OCI-LY3 (cell line): ENCODE results near the gene LTV1.
"Not testable (repeated sequence)": the region's sequence is repeated elsewhere in the genome, so short reads cannot be mapped to it uniquely, and the experiment has no call there.

Experiments
- H2AFZ ChIP-seq: fragments of 200-600, 300-600 bp; shearing (Covaris generic); 2 replicates; pipeline ENCODE4 v1.6.0; 2014; ENCODE audit warnings: antibody characterized with exemption, low read depth, low read length
- H3K27ac ChIP-seq: fragments of 200-600, 300-600 bp; sonication (generic); 2 replicates; pipeline ENCODE4 v1.5.1; 2014; ENCODE audit warnings: mild to moderate bottlenecking, low read length, moderate library complexity, mixed read lengths
- H3K27me3 ChIP-seq: fragments of 200-600, 300-600 bp; sonication (generic); 2 replicates; pipeline ENCODE4 v1.6.1; 2014; ENCODE audit warnings: low read depth, low read length, mixed read lengths
- H3K36me3 ChIP-seq: fragments of 200-600, 300-600 bp; sonication (generic); replicated peaks from 2 replicates; pipeline ENCODE3; 2014; ENCODE audit warnings: low read depth, low read length, mixed read lengths
- H3K4me1 ChIP-seq: fragments of 300-600, 200-600 bp; sonication (generic); 2 replicates; pipeline ENCODE4 v1.6.1; 2014; ENCODE audit warnings: low read length, mixed read lengths
- H3K4me2 ChIP-seq: fragments of 200-600, 300-600 bp; sonication (generic); 2 replicates; pipeline ENCODE4 v1.6.1; 2014; ENCODE audit warnings: low read length, mixed read lengths
- H3K4me3 ChIP-seq: fragments of 300-600, 200-600 bp; sonication (generic); 2 replicates; pipeline ENCODE4 v1.5.1; 2014; ENCODE audit warnings: antibody characterized with exemption, mild to moderate bottlenecking, low read length, moderate library complexity
- H3K79me2 ChIP-seq: fragments of 300-600, 200-600 bp; shearing (Covaris generic); 2 replicates; pipeline ENCODE4 v1.6.1; 2014; ENCODE audit warnings: mild to moderate bottlenecking, low read length, mixed read lengths
- H3K9ac ChIP-seq: fragments of 300-600, 200-600 bp; shearing (Covaris generic); 2 replicates; pipeline ENCODE4 v1.6.0; 2014; ENCODE audit warnings: mild to moderate bottlenecking, low read length, moderate library complexity
- H3K9me3 ChIP-seq: fragments of 200-600, 300-600 bp; shearing (Covaris generic); 2 replicates; pipeline ENCODE4 v1.6.1; 2014; ENCODE audit warnings: low read length, mixed read lengths; ENCODE audit not compliant: insufficient read depth
- H4K20me1 ChIP-seq: fragments of 200-600, 300-600 bp; sonication (generic); 2 replicates; pipeline ENCODE4 v1.6.1; 2016; ENCODE audit warnings: low read length, mixed read lengths; ENCODE audit not compliant: insufficient read depth
- EZH2phosphoT487 ChIP-seq: fragments of 200-600 bp; shearing (Covaris generic); IDR thresholded peaks from 2 replicates; pipeline ENCODE4 v1.6.1; 2018; ENCODE audit warnings: antibody characterized with exemption, mixed run types, low read depth
- TF ChIP-seq, protein P1 (sequence below): fragments of 200-600, 300-600 bp; sonication (generic); IDR thresholded peaks from 2 replicates; pipeline ENCODE4 v1.5.1; 2014; ENCODE audit warnings: antibody characterized with exemption, low read length, low read depth

The LTV1 gene

DNA sequence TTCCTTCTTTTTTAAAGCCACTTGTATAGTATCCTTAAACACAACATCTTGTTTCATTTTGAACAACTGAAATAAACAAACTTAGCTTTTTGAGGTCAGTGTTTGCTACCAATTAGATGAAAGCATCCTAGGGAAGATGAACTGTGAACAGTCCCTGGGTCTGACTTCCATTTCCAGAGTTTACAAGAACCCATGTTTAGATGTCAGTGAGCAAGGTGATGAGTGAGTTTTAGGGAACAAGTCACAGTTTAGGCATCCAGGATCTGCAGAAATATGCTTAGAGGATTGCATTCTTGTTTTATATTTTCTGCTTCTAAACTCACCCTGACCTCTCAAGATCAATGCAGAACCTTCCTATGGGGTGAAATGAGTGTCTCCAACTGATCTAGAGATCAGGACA lies 24.1 kb downstream of the LTV1 start:
- TF ChIP-seq, protein P1, sequence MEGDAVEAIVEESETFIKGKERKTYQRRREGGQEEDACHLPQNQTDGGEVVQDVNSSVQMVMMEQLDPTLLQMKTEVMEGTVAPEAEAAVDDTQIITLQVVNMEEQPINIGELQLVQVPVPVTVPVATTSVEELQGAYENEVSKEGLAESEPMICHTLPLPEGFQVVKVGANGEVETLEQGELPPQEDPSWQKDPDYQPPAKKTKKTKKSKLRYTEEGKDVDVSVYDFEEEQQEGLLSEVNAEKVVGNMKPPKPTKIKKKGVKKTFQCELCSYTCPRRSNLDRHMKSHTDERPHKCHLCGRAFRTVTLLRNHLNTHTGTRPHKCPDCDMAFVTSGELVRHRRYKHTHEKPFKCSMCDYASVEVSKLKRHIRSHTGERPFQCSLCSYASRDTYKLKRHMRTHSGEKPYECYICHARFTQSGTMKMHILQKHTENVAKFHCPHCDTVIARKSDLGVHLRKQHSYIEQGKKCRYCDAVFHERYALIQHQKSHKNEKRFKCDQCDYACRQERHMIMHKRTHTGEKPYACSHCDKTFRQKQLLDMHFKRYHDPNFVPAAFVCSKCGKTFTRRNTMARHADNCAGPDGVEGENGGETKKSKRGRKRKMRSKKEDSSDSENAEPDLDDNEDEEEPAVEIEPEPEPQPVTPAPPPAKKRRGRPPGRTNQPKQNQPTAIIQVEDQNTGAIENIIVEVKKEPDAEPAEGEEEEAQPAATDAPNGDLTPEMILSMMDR, result no peak
- no peak for TF ChIP-seq EZH2phosphoT487

DNA sequence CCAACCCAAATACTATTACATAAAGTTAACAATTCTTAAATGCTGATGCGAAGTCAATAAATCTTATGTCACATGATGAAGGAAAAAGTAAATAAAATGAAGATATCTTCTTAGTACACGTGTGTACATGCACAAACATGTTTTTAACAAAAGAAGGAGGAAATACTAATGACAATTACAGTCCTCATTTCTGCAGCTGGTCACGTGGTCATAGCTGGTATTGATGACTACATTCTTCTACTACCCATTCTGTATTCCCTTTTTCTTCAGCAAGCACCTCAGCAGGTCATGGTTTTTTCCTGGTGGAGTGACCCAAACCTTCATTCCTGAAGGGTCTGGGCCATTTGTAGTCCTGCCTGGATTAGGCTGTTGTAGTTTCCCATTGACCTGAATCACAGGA lies 25.7 kb downstream of the LTV1 start:
- H3K27me3 ChIP-seq, H4K20me1 ChIP-seq, H3K9ac ChIP-seq, H3K79me2 ChIP-seq, H2AFZ ChIP-seq, H3K4me3 ChIP-seq, H3K4me2 ChIP-seq, H3K27ac ChIP-seq, H3K9me3 ChIP-seq, H3K4me1 ChIP-seq: not testable (repeated sequence)
- peaks cover 26% of the 10 kb centered on the region for H3K36me3 ChIP-seq

More for the DNA sequence above, 24.1 kb downstream of the LTV1 start:
- Histone ChIP-seq H2AFZ (no peak overlapping the region), H3K79me2 (no peaks in the 10 kb centered on the region), H3K4me3 (no peak overlapping the region), H4K20me1 (no peaks in the 10 kb centered on the region), H3K27me3 (no peaks in the 10 kb centered on the region), H3K9ac (no peak overlapping the region), H3K36me3 (peaks cover 27% of the 10 kb centered on the region), H3K9me3 (no peaks in the 10 kb centered on the region), H3K4me1 (peaks cover 14% of the 10 kb centered on the region), H3K27ac (no peak overlapping the region), H3K4me2 (no peak overlapping the region)

DNA sequence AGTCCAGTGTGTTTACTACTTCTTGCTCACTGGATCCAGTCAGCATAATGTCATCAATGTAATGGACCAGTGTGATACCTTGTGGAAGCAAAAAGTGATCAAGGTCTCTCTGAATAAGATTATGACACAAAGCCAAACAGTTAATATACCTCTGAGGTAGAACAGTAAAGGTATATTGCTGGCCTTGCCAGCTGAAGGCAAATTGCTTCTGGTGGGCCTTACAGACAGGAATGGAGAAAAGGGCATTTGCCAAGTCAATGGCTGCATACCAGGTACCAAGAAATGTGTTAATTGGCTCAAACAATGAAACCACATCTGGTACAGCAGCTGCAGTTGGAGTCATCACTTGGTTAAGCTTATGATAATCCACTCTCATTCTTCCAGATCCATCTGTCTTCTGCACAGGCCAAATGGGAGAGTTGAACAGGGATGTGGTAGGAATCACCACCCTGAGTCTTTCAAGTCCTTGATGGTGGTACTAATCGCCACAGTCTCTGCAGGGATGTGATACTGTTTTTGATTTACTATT lies 28.1 kb downstream of the LTV1 start:
- H2AFZ ChIP-seq, H3K79me2 ChIP-seq, H3K36me3 ChIP-seq, H3K27ac ChIP-seq, H3K9ac ChIP-seq, H4K20me1 ChIP-seq, H3K4me2 ChIP-seq, H3K9me3 ChIP-seq, H3K27me3 ChIP-seq, H3K4me3 ChIP-seq: not testable (repeated sequence)
- peaks cover 13% of the 10 kb centered on the region for H3K4me1 ChIP-seq

DNA sequence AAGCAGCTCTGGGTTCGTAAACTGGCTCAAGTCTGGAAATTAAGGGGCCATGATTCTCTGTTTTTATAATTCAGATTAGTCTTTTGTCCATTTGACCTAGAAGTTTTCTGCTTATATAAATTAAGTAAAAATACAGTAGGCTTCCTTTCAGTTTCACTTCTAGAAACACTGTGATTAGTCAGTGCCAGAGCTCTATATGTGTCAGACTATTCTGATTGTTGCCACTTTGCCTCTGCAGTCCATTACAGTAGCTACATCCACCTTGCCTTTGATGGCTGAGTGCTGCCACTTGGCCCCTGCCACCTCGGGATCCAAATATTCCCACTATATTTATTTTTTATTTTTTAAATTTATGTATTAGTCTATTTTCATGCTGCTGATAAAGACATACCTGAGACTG lies 29.1 kb downstream of the LTV1 start:
- TF ChIP-seq, protein P1, result no peak
- TF ChIP-seq EZH2phosphoT487, result no peak
- Histone ChIP-seq H3K9ac (no peak overlapping the region), H3K9me3 (no peaks in the 10 kb centered on the region), H3K79me2 (no peaks in the 10 kb centered on the region), H3K4me2 (peak overlapping the region; percentile 22; the same call in 1 of the 2 replicates), H3K27me3 (no peaks in the 10 kb centered on the region), H3K36me3 (peaks cover 5% of the 10 kb centered on the region), H4K20me1 (no peaks in the 10 kb centered on the region), H3K27ac (peak overlapping the region; percentile 35), H2AFZ (no peak overlapping the region), H3K4me1 (peaks cover 13% of the 10 kb centered on the region), H3K4me3 (no peak overlapping the region)

DNA sequence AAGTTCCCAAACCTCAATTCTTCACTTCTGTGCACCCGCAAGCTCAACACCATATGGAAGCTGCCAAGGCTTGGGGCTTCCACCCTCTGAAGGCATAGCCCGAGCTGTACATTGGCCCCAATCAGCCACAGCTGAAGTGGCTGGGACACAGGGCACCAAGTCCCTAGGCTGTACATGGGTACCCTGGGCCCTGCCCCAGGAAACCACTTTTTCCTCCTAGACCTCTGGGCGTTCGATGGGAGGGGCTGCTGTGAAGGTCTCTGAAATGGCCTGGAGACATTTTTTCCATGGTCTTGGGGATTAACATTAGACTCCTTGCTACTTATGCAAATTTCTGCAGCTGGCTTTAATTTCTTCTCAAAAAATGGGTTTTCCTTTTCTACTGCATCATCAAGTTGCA lies 30.5 kb downstream of the LTV1 start:
- not testable (repeated sequence) for H3K36me3 ChIP-seq, H3K27me3 ChIP-seq, H4K20me1 ChIP-seq, H3K27ac ChIP-seq, H3K79me2 ChIP-seq, H3K9ac ChIP-seq, H3K9me3 ChIP-seq, H3K4me2 ChIP-seq, H3K4me3 ChIP-seq, H2AFZ ChIP-seq
- peaks cover 13% of the 10 kb centered on the region for H3K4me1 ChIP-seq

DNA sequence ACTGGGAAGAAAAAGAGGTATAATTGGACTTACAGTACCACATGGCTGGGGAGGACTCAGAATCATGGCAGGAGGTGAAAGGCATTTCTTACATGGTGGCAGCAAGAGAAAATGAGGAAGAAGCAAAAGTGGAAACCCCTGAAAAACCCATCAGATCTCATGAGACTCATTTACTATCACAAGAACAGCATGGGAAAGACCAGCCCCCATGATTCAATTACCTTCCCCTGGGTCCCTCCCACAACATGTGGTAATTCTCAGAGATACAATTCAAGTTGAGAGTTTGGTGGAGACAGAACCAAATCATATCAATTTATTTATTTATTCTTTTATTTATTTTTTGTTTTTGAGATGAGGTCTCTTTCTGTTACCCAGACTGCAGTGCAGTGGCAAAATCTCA lies 31.4 kb downstream of the LTV1 start:
- H3K4me3 ChIP-seq, H3K27me3 ChIP-seq, H3K79me2 ChIP-seq, H4K20me1 ChIP-seq, H3K9ac ChIP-seq, H3K4me2 ChIP-seq, H2AFZ ChIP-seq, H3K9me3 ChIP-seq, H3K27ac ChIP-seq, H3K36me3 ChIP-seq: not testable (repeated sequence)
- H3K4me1 ChIP-seq, result peaks cover 13% of the 10 kb centered on the region
